Measurements from ENCODE around the gene AKIRIN1. TPM values are rescaled to one million over a fixed set of nuclear protein-coding genes. Genes with fewer than 3 reads are reported as not detected.

Gene AKIRIN1
- total RNA-seq, 6 experiments from 2014 or later: 18.9 to 37.3 (median 28.5) TPM

GRCh38 chr1:39043513-39043912 lies 52.4 kb downstream of the AKIRIN1 start:
- Histone ChIP-seq H3K9me3 (no peaks in the 10 kb centered on the region), H3K27me3 (no peaks in the 10 kb centered on the region), H3K4me3 (no peak overlapping the region), H3K4me1 (no peaks in the 10 kb centered on the region), H3K36me3 (peaks cover 0 to 16% (median 9%) of the 10 kb centered on the region in 4 donors), H3K27ac (no peak overlapping the region)
- WGBS (ENCODE audit: insufficient coverage, low coverage, low lambda C conversion rate, missing lambda C conversion rate): 67% methylated on average over 3 of the region's 3 CpGs
- ATAC-seq (no peak), DNase-seq (no peak)
- TF ChIP-seq CTCF (IDR thresholded peaks at IDR 0.05): no peak
- TF ChIP-seq POLR2A (IDR thresholded peaks at IDR 0.05): no peak
- intact Hi-C loops (cut with DNase I): no loop called here

GRCh38 chr1:39044762-39045161 lies 53.7 kb downstream of the AKIRIN1 start:
- DNase-seq (no peak), ATAC-seq (peak in 1 of 4 donors; percentile 34)
- 100% methylated on average over 1 of the region's 1 CpG for WGBS (ENCODE audit: insufficient coverage, low coverage, low lambda C conversion rate, missing lambda C conversion rate)
- intact Hi-C loops (cut with DNase I): no loop called here
- Histone ChIP-seq H3K27ac (no peak overlapping the region), H3K4me1 (no peaks in the 10 kb centered on the region), H3K9me3 (no peaks in the 10 kb centered on the region), H3K27me3 (no peaks in the 10 kb centered on the region), H3K36me3 (peaks cover 0 to 16% (median 9%) of the 10 kb centered on the region in 4 donors), H3K4me3 (no peak overlapping the region)
- TF ChIP-seq POLR2A (IDR thresholded peaks at IDR 0.05) (no peak), CTCF (IDR thresholded peaks at IDR 0.05) (no peak)

GRCh38 chr1:39045231-39045630 lies 54.2 kb downstream of the AKIRIN1 start:
- H3K27me3 ChIP-seq: no peaks in the 10 kb centered on the region
- TF ChIP-seq POLR2A (IDR thresholded peaks at IDR 0.05) (no peak), CTCF (IDR thresholded peaks at IDR 0.05) (no peak)
- no peak overlapping the region for H3K4me3 ChIP-seq
- intact Hi-C loops (cut with DNase I): no loop called here
- DNase-seq (no peak), ATAC-seq (no peak)
- H3K36me3 ChIP-seq: peaks cover 0 to 16% (median 9%) of the 10 kb centered on the region in 4 donors
- WGBS (ENCODE audit: insufficient coverage, low coverage, low lambda C conversion rate, missing lambda C conversion rate): 89% methylated on average over 5 of the region's 8 CpGs
- no peaks in the 10 kb centered on the region for H3K9me3 ChIP-seq
- no peaks in the 10 kb centered on the region for H3K4me1 ChIP-seq
- H3K27ac ChIP-seq: no peak overlapping the region

- peak overlapping the region in 1 of 3 donors; percentile 8 for H3K27ac ChIP-seq
- intact Hi-C loops (cut with DNase I): no loop called here
- no peaks in the 10 kb centered on the region for H3K4me1 ChIP-seq
- H3K36me3 ChIP-seq: peaks cover 0 to 10% (median 6%) of the 10 kb centered on the region in 4 donors
- no peak for DNase-seq
- WGBS (ENCODE audit: insufficient coverage, low coverage, low lambda C conversion rate, missing lambda C conversion rate): 88% methylated on average over 4 of the region's 6 CpGs
- no peak overlapping the region for H3K4me3 ChIP-seq
- no peaks in the 10 kb centered on the region for H3K9me3 ChIP-seq
- ATAC-seq: no peak
- no peaks in the 10 kb centered on the region for H3K27me3 ChIP-seq
- TF ChIP-seq POLR2A (IDR thresholded peaks at IDR 0.05): no peak
- TF ChIP-seq CTCF (IDR thresholded peaks at IDR 0.05): no peak
Measured at GRCh38 chr1:39046613-39047210, 55.6 kb downstream of the AKIRIN1 start.
